HT-29 (cell line): Measurements from ENCODE around the gene ENOX1. TPM values are rescaled to one million over a fixed set of nuclear protein-coding genes. Genes with fewer than 3 reads are reported as not detected.

Source experiments
- small RNA-seq: library from RNA; depleted of rRNA; stranded (forward); fragments of <200 nt; gene quantifications from one replicate; pipeline ENCODE3, GENCODE V24; 2014
- total RNA-seq: library from RNA; depleted of rRNA; stranded (reverse); fragments of >200 nt; shearing (Covaris generic); gene quantifications from 2 replicates; pipeline ENCODE4 v1.2.3, GENCODE V29; 2014; rRNA removed

Gene ENOX1
- total RNA-seq, 1 experiment from 2014 or later, result 0.10 TPM

Small RNA genes lying within 50 kb of the gene (small RNA-seq; reads per million reads assigned to genes)
- gene AL162713.1, result not detected

Other genes with a start within 250 kb of the ENOX1 start
- gene CCDC122, start 92.8 kb upstream of the ENOX1 start, total RNA-seq, result 0.31 and 1.1 TPM in 2 replicates
- gene LACC1, start 92.9 kb upstream of the ENOX1 start, total RNA-seq, result 2.1 and 5.7 TPM in 2 replicates